H1 (cell line): ENCODE data around the gene VAPA. TPM values are rescaled to one million over a fixed set of nuclear protein-coding genes. Genes with fewer than 3 reads are reported as not detected.

ENCODE experiments used
- CTCF ChIA-PET: fragments of 300-600 bp; sonication (Branson Sonifier 250); formaldehyde crosslinking; loops from one replicate; lab custom pipeline; 2021; ENCODE audit not compliant: partially characterized antibody; lab: Charles Lee
- POLR2A ChIA-PET: fragments of 300-600 bp; sonication (Branson Sonifier 250); formaldehyde crosslinking; loops from one replicate; lab custom pipeline; 2021; ENCODE audit warnings: inconsistent platforms; ENCODE audit not compliant: partially characterized antibody; lab: Charles Lee
- DNase-seq, 2 experiments: peaks; one replicate each; pipeline versions ENCODE4 v3.0.0 to v3.0.0-alpha.2; 2010 to 2022; ENCODE audit warnings: low spot score in 2 of 2, low read depth in 1 of 2, mixed read lengths in 1 of 2
- FAIRE-seq: peaks from 2 replicates; lab custom pipeline; 2011; peaks lifted over from hg19 to GRCh38; lab: Jason Lieb, UNC
- H2AFZ ChIP-seq: 2 replicates; pipeline ENCODE4 v1.8.1; 2012; ENCODE audit warnings: low read length, inconsistent platforms
- H2AK5ac ChIP-seq: 2 replicates; pipeline ENCODE4 v1.6.1; 2013; ENCODE audit warnings: low read depth, low read length
- H2BK120ac ChIP-seq: replicated peaks from 2 replicates; pipeline ENCODE3; 2013; ENCODE audit warnings: low read depth, low read length, inconsistent platforms
- H2BK12ac ChIP-seq: 2 replicates; pipeline ENCODE4 v1.6.1; 2013; ENCODE audit warnings: low read depth, low read length
- H2BK15ac ChIP-seq: 2 replicates; pipeline ENCODE4 v1.6.1; 2013; ENCODE audit warnings: low read length
- H2BK20ac ChIP-seq: 2 replicates; pipeline ENCODE4 v1.6.1; 2013; ENCODE audit warnings: low read length
- H2BK5ac ChIP-seq: 2 replicates; pipeline ENCODE4 v1.6.1; 2013; ENCODE audit warnings: low read depth, low read length
- H3K14ac ChIP-seq: 2 replicates; pipeline ENCODE4 v1.6.1; 2013; ENCODE audit warnings: inconsistent platforms; ENCODE audit not compliant: insufficient read length
- H3K18ac ChIP-seq: 2 replicates; pipeline ENCODE4 v1.6.1; 2013; ENCODE audit warnings: low read length; ENCODE audit errors: extremely low read depth
- H3K23ac ChIP-seq: 2 replicates; pipeline ENCODE4 v1.6.1; 2013; ENCODE audit warnings: inconsistent platforms; ENCODE audit not compliant: insufficient read length
- H3K23me2 ChIP-seq: 2 replicates; pipeline ENCODE4 v1.6.1; 2013; ENCODE audit warnings: low read depth, low read length
- H3K27ac ChIP-seq: 2 replicates; pipeline ENCODE4 v1.6.1; 2011; ENCODE audit warnings: low read depth, low read length, inconsistent platforms
- H3K27me3 ChIP-seq, 4 experiments: replicated peaks in 1 of 4; 1 replicate in 1 of 4; 2 replicates in 3 of 4; pipeline versions ENCODE4 v1.6.1 to v1.8.1; 2011 to 2013; ENCODE audit warnings: low read length in 3 of 4, mild to moderate bottlenecking in 3 of 4, inconsistent platforms in 2 of 4, mixed read lengths in 2 of 4, moderate library complexity in 1 of 4; ENCODE audit not compliant: control insufficient read depth in 3 of 4, insufficient read depth in 3 of 4; ENCODE audit errors: extremely low read depth in 1 of 4
- H3K36me3 ChIP-seq, 4 experiments: 2 replicates each; pipeline versions ENCODE4 v1.6.1 to v1.8.1; 2011 to 2013; ENCODE audit warnings: mild to moderate bottlenecking in 4 of 4, low read length in 3 of 4, moderate library complexity in 2 of 4, control low read depth in 1 of 4, inconsistent platforms in 1 of 4; ENCODE audit not compliant: insufficient read depth in 4 of 4, control insufficient read depth in 2 of 4
- H3K4ac ChIP-seq: replicated peaks from 2 replicates; pipeline ENCODE3; 2013; ENCODE audit warnings: low read length, low read depth, mixed read lengths, inconsistent platforms; ENCODE audit not compliant: insufficient read length
- H3K4me1 ChIP-seq, 4 experiments: replicated peaks in 1 of 4; 1 replicate in 1 of 4; 2 replicates in 3 of 4; pipeline versions ENCODE4 v1.6.1 to v1.8.1; 2011 to 2013; ENCODE audit warnings: low read length in 3 of 4, inconsistent platforms in 2 of 4, mixed read lengths in 1 of 4; ENCODE audit not compliant: insufficient read depth in 4 of 4, control insufficient read depth in 3 of 4
- H3K4me2 ChIP-seq, 2 experiments: 2 replicates each; pipeline versions ENCODE4 v1.6.1 to v1.8.1; 2011 to 2013; ENCODE audit warnings: low read depth in 2 of 2, low read length in 2 of 2, control low read depth in 1 of 2, inconsistent platforms in 1 of 2, mild to moderate bottlenecking in 1 of 2; ENCODE audit not compliant: insufficient read depth in 1 of 2
- H3K4me3 ChIP-seq, 4 experiments: fragments of 200-600, 300-600 bp in 1 of 4; sonication (generic), shearing (Covaris generic), sonication (Bioruptor Twin) in 1 of 4; 2 replicates each; pipeline versions ENCODE4 v1.5.1 to v1.8.1; 2011 to 2016; ENCODE audit warnings: low read length in 4 of 4, low read depth in 3 of 4, control low read depth in 2 of 4, inconsistent platforms in 2 of 4, mild to moderate bottlenecking in 2 of 4, mixed read lengths in 1 of 4, moderate library complexity in 1 of 4; ENCODE audit not compliant: insufficient read depth in 2 of 4; ENCODE audit errors: extremely low read depth in 1 of 4
- H3K56ac ChIP-seq: replicated peaks from 2 replicates; pipeline ENCODE3; 2013; ENCODE audit warnings: low read depth, mild to moderate bottlenecking, mixed read lengths, low read length, inconsistent platforms; ENCODE audit not compliant: insufficient read length
- H3K79me1 ChIP-seq: 2 replicates; pipeline ENCODE4 v1.6.1; 2013; ENCODE audit warnings: low read depth, low read length, control low read depth
- H3K79me2 ChIP-seq, 2 experiments: 2 replicates each; pipeline versions ENCODE4 v1.6.1 to v1.8.1; 2012 to 2013; ENCODE audit warnings: low read length in 2 of 2, mild to moderate bottlenecking in 2 of 2, inconsistent platforms in 1 of 2; ENCODE audit not compliant: insufficient read depth in 2 of 2, control insufficient read depth in 1 of 2
- H3K9ac ChIP-seq, 4 experiments: replicated peaks in 1 of 4; 1 replicate in 1 of 4; 2 replicates in 3 of 4; pipeline versions ENCODE4 v1.6.1 to v1.8.1; 2011 to 2013; ENCODE audit warnings: low read depth in 3 of 4, low read length in 3 of 4, control low read depth in 2 of 4, mild to moderate bottlenecking in 2 of 4, moderate library complexity in 2 of 4, inconsistent platforms in 1 of 4; ENCODE audit errors: extremely low read depth in 1 of 4
- H3K9me3 ChIP-seq, 2 experiments: 2 replicates each; pipeline versions ENCODE4 v1.6.1 to v1.8.1; 2012 to 2013; ENCODE audit warnings: mild to moderate bottlenecking in 2 of 2, moderate library complexity in 2 of 2, control low read depth in 1 of 2, inconsistent platforms in 1 of 2, low read depth in 1 of 2, low read length in 1 of 2, mixed read lengths in 1 of 2; ENCODE audit not compliant: insufficient read depth in 2 of 2
- H4K20me1 ChIP-seq, 2 experiments: replicated peaks in 1 of 2; 2 replicates each; pipeline versions ENCODE3 to v1.8.1; 2011 to 2013; ENCODE audit warnings: inconsistent platforms in 2 of 2, low read length in 2 of 2, mild to moderate bottlenecking in 1 of 2; ENCODE audit not compliant: insufficient read depth in 2 of 2, control insufficient read depth in 1 of 2
- H4K5ac ChIP-seq: 2 replicates; pipeline ENCODE4 v1.6.1; 2013; ENCODE audit warnings: low read length, low read depth, mixed read lengths, inconsistent platforms; ENCODE audit not compliant: insufficient read length
- H4K8ac ChIP-seq: 2 replicates; pipeline ENCODE4 v1.8.0; 2013; ENCODE audit warnings: mild to moderate bottlenecking, moderate library complexity, low read length, inconsistent platforms; ENCODE audit not compliant: insufficient read depth; ENCODE audit errors: extremely low read depth
- H4K91ac ChIP-seq: replicated peaks from 2 replicates; pipeline ENCODE3; 2013; ENCODE audit warnings: low read length, mixed read lengths, inconsistent platforms; ENCODE audit not compliant: insufficient read length
- BRCA1 ChIP-seq: IDR thresholded peaks from 2 replicates; pipeline ENCODE4 v1.6.1; 2012; ENCODE audit warnings: low read depth, low read length, improper control_type of control experiment
- CBX5 ChIP-seq: fragments of 300-800, 300-1000 bp; sonication (generic); IDR thresholded peaks from 2 replicates; pipeline ENCODE4 v1.7.1; 2016; ENCODE audit warnings: antibody characterized with exemption, low read length, low read depth
- JUN ChIP-seq: IDR thresholded peaks from 2 replicates; pipeline ENCODE4 v1.6.1; 2011; ENCODE audit warnings: low read depth, mild to moderate bottlenecking, improper control_type of control experiment, low read length
- KDM1A ChIP-seq: fragments of 200-600, 300-600 bp; sonication (generic); IDR thresholded peaks from 2 replicates; pipeline ENCODE4 v1.7.1; 2016; ENCODE audit warnings: mild to moderate bottlenecking, low read length, borderline replicate concordance
- MAFK ChIP-seq: IDR thresholded peaks from 2 replicates; pipeline ENCODE4 v1.6.1; 2012; ENCODE audit warnings: low read depth, mild to moderate bottlenecking, improper control_type of control experiment, low read length
- POLR2A ChIP-seq, 2 experiments: IDR thresholded peaks; 1 replicate in 1 of 2; 2 replicates in 1 of 2; pipeline ENCODE4 v1.6.1; 2011; ENCODE audit warnings: low read depth in 2 of 2, low read length in 2 of 2, mild to moderate bottlenecking in 2 of 2; ENCODE audit errors: control extremely low read depth in 1 of 2
- POU5F1 ChIP-seq: IDR thresholded peaks from 2 replicates; pipeline ENCODE4 v1.6.1; 2011; ENCODE audit warnings: low read depth, mild to moderate bottlenecking, low read length, moderate library complexity
- RNF2 ChIP-seq: fragments of 200-900, 300-1000 bp; sonication (generic); IDR thresholded peaks from 2 replicates; pipeline ENCODE4 v1.7.1; 2016; ENCODE audit warnings: borderline replicate concordance, low read depth, mild to moderate bottlenecking, antibody characterized with exemption, low read length; ENCODE audit not compliant: poor library complexity, severe bottlenecking; ENCODE audit errors: missing control alignments
- SP1 ChIP-seq: IDR thresholded peaks from 2 replicates; pipeline ENCODE4 v1.6.1; 2011; ENCODE audit warnings: low read depth, low read length
- TBP ChIP-seq: IDR thresholded peaks from 2 replicates; pipeline ENCODE4 v1.6.1; 2011; ENCODE audit warnings: low read depth, low read length, improper control_type of control experiment
- TCF12 ChIP-seq: IDR thresholded peaks from 2 replicates; pipeline ENCODE4 v1.6.1; 2011; ENCODE audit warnings: low read depth, mild to moderate bottlenecking, low read length
- ZNF274 ChIP-seq: IDR thresholded peaks from 2 replicates; pipeline ENCODE4 v1.7.0; 2012; ENCODE audit warnings: low read length, borderline replicate concordance; ENCODE audit errors: extremely low read depth
- WGBS, 2 experiments: shearing (Covaris generic) in 1 of 2; methylation state at CpG; one replicate each; pipeline versions ENCODE4 v1.1.6 to v1.1.7; 2013 to 2015; ENCODE audit warnings: low lambda C conversion rate in 2 of 2, mixed read lengths in 2 of 2, inconsistent platforms in 1 of 2, low coverage in 1 of 2, missing lambda C conversion rate in 1 of 2; ENCODE audit not compliant: insufficient replicate concordance in 2 of 2, insufficient coverage in 1 of 2, insufficient read length in 1 of 2; ENCODE audit errors: extremely low coverage in 1 of 2, missing lambda C conversion rate in 1 of 2; 5-methylcytosine and 5-hydroxymethylcytosine counted together
- polyA plus RNA-seq, 7 experiments: library from polyadenylated mRNA; depleted of rRNA in 3 of 7; stranded (reverse) in 5 of 7; unstranded in 2 of 7; fragments of >200 nt in 5 of 7; fragments of 200-250 nt in 2 of 7; gene quantifications; 1 replicate in 5 of 7; 2 replicates in 1 of 7; 4 replicates in 1 of 7; pipeline versions ENCODE4 v1.2.1 to v1.2.3, GENCODE V29; 2011 to 2013; ENCODE audit warnings: missing spikeins in 2 of 7, mixed read lengths in 2 of 7
- total RNA-seq: library from RNA; stranded (reverse); fragmentation: NEBNext Ultra II Directional; extraction: Animal tissue kit (Norgen Biotek cat#: 25700); gene quantifications from 2 replicates; pipeline ENCODE4 v1.2.1, GENCODE V29; 2021

The VAPA gene
- total and polyA plus RNA-seq, 2 of the 8 experiments (the other 6 are each of a cell fraction or from before 2014, with no cell fraction given): 79.7 to 130 TPM

GRCh38 chr18:9997711-9998110, 83.9 kb downstream of the VAPA start:
- no peak overlapping the region for H3K4ac ChIP-seq
- H4K8ac ChIP-seq: no peak overlapping the region
- 100% methylated on average over 1 of the region's 1 CpG; no CpG with 5 or more reads in 1 of the 2 experiments for WGBS, 2 experiments
- no peaks in the 10 kb centered on the region for H3K23me2 ChIP-seq
- POLR2A ChIA-PET: no interaction called here
- H2AK5ac ChIP-seq: no peak overlapping the region
- no peak overlapping the region for H2BK20ac ChIP-seq
- no peak overlapping the region for H4K5ac ChIP-seq
- no peak for FAIRE-seq
- H2BK12ac ChIP-seq: no peak overlapping the region
- CTCF ChIA-PET: interaction anchor here (1.0 to 1.2 kb wide), 2 partner anchors 24 to 26 kb away, joined by 3 read pairs; no protein-coding TSS in a partner anchor
- H3K4me3 ChIP-seq: no peak overlapping the region
- no peaks in the 10 kb centered on the region for H3K36me3 ChIP-seq
- no peak overlapping the region for H2AFZ ChIP-seq
- H3K4me2 ChIP-seq: no peak overlapping the region
- no peak for DNase-seq
- no peak overlapping the region for H3K27ac ChIP-seq
- H3K14ac ChIP-seq: no peak overlapping the region
- H2BK5ac ChIP-seq: no peak overlapping the region
- no peak overlapping the region for H3K23ac ChIP-seq
- no peaks in the 10 kb centered on the region for H3K4me1 ChIP-seq
- peaks cover 0 to 2% (median 0%) of the 10 kb centered on the region in 4 experiments; a peak in 1 of 7 replicates for H3K27me3 ChIP-seq
- TF ChIP-seq POLR2A (IDR thresholded peaks at IDR 0.05; ENCODE audit: control extremely low read depth in 1 of 2, low read depth in 2 of 2, low read length in 2 of 2) (no peak), RNF2 (no peak), TCF12 (no peak), ZNF274 (no peak), JUN (no peak), SP1 (no peak), CBX5 (no peak), BRCA1 (no peak), TBP (no peak), MAFK (no peak), KDM1A (no peak), POU5F1 (no peak)
- no peak overlapping the region for H3K18ac ChIP-seq
- H4K91ac ChIP-seq: no peak overlapping the region
- no peaks in the 10 kb centered on the region for H4K20me1 ChIP-seq
- no peak overlapping the region for H2BK120ac ChIP-seq
- no peak overlapping the region for H2BK15ac ChIP-seq
- H3K56ac ChIP-seq: no peak overlapping the region
- no peak overlapping the region for H3K9ac ChIP-seq
- peaks cover 3 to 4% of the 10 kb centered on the region in 2 experiments; a peak in 2 of 4 replicates for H3K9me3 ChIP-seq
- H3K79me2 ChIP-seq: no peaks in the 10 kb centered on the region
- H3K79me1 ChIP-seq: no peaks in the 10 kb centered on the region
